ENCODE measurements around the gene NFKBIZ.

NFKBIZ gene

DNA sequence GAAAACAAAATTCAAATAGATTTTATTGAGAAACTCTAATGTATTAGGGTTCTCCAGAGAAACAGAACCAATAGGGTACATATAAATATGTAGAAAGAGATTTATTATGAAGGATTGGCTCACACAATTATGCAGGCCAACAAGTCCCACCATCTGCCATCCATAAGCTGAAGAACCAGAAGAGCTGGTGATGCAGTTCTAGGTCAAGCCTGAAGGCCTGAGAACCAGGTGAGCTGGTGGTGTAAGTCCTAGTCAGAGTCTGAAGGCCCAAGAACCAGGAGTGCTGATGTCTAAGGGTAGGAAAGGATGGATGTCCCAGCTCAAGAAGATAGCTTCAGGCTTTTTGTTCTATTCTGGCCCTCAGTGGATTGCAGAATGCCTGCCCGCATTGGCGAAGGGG is 2.6 kb upstream of the NFKBIZ start:
- in situ Hi-C loops (cut with HindIII; ENCODE audit: low pct_unique_long_range_greater_than_20kb, low sequenced_read_pairs): no loop called here
- TF ChIP-seq JUND (IDR thresholded peaks at IDR 0.05; ENCODE audit: low read depth): no peak
- DNase-seq (ENCODE audit: low read depth in 1 of 2, low spot score in 1 of 2): peak in 1 of 2 experiments; percentile 74

DNA sequence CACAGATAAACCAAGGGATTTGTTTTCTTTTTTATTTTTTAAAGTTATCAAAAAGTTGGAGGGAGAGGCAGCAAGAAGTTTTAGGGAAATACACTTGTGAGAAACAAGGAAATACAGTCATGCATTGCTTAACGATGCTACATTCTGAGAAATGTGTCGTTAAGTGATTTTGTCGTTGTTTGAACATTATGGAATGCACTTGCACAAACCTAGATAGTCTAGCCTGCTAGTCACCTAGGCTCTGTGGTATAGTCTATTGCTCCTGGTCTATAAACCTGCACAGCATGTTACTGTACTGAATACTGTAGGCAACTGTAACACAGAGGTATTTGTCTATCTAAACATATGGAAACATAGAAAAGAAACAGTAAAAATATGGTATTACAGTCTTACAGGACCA is 2.0 kb upstream of the NFKBIZ start:
- DNase-seq (ENCODE audit: low read depth in 1 of 2, low spot score in 1 of 2): no peak
- TF ChIP-seq JUND (IDR thresholded peaks at IDR 0.05; ENCODE audit: low read depth): no peak

DNA sequence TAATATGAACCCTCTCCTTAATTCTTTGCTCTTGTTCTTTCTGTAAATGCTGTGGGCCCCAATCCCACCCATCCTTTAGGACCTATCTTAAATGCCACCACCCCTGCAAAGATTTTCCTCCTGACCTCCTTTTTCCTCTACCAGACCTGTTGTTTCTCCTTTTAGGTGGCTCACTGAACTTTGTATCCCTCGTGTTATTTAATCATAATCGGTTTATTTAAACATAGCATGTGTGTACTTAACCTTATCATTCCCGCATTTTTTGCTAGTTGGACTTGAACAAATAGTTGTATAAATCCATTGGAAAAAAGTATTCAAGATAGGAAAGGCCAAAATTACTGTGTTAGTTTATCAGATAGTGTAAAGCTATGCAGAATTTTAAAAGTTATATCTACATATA is 988 bp upstream of the NFKBIZ start:
- in situ Hi-C loops (cut with HindIII; ENCODE audit: low pct_unique_long_range_greater_than_20kb, low sequenced_read_pairs): no loop called here
- DNase-seq (ENCODE audit: low read depth in 1 of 2, low spot score in 1 of 2): no peak
- TF ChIP-seq JUND (IDR thresholded peaks at IDR 0.05; ENCODE audit: low read depth): no peak

More for the DNA sequence above, 2.0 kb upstream of the NFKBIZ start:
- in situ Hi-C loops (cut with HindIII; ENCODE audit: low pct_unique_long_range_greater_than_20kb, low sequenced_read_pairs): no loop called here

DNA sequence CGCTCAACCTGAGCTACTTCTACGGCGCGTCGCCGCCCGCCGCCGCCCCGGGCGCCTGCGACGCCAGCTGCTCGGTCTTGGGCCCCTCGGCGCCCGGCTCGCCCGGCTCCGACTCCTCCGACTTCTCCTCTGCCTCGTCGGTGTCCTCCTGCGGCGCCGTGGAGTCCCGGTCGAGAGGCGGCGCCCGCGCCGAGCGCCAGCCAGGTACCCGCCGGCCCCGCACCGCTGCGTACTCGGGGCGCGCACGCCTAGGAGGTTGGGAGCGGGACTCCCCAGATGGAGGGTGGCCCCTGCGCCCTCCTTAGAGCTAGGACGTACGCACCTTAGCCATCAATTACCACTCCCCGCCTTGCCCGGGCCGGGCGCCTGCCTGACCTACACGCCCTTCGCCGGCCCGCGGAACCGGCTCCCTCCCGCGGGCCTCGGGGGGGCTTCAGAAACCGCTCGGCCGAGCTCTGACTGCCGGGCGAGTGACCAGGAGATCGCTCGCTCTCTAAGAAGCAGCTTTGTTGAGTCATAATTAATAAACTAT is 466 bp downstream of the NFKBIZ start:
- DNase-seq (ENCODE audit: low read depth in 1 of 2, low spot score in 1 of 2): peak; percentile 45 to 57
- in situ Hi-C loops (cut with HindIII; ENCODE audit: low pct_unique_long_range_greater_than_20kb, low sequenced_read_pairs): no loop called here
- no peak for TF ChIP-seq JUND (IDR thresholded peaks at IDR 0.05; ENCODE audit: low read depth)

DNA sequence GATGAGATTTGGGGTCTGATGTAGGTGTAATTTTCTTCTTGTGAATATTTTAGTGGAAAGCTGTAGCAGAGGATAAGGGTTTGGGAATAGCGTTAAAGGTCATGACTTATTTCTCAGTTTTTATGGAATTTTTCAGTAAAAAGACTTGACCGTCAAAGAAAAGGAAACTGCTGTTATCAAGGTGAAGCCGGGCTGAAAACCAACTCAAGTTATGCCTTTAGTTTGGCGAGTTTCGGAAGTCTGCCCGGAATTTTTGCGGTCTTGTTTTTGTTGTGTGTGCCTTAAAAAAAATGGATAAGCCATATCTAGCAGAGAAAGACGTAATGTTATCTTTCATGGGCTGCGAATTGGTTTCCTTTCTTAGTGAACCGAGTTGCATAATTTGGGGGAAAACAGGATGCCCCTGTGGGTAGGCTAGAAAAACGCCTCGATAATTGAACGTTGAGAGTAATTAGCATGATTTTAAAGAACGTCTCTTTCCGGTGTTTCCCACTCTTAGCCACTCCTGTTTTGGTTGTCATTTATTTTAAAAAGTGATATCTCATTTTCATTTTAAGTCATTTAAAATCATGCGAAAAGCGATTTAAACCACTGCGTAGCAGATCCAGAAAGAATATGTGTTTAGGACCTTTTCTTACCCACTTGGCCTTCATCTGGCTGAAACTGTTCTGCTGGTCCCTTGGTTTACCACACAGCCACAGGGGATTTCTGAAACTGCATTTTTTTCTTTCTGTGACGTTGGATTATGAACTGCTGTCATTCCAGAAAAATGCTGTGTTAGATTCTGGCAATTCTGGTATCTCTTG is 1.1 kb downstream of the NFKBIZ start:
- peak in 1 of 2 experiments; percentile 22 for DNase-seq (ENCODE audit: low read depth in 1 of 2, low spot score in 1 of 2)
- in situ Hi-C loops (cut with HindIII; ENCODE audit: low pct_unique_long_range_greater_than_20kb, low sequenced_read_pairs): no loop called here
- TF ChIP-seq JUND (IDR thresholded peaks at IDR 0.05; ENCODE audit: low read depth): no peak

DNA sequence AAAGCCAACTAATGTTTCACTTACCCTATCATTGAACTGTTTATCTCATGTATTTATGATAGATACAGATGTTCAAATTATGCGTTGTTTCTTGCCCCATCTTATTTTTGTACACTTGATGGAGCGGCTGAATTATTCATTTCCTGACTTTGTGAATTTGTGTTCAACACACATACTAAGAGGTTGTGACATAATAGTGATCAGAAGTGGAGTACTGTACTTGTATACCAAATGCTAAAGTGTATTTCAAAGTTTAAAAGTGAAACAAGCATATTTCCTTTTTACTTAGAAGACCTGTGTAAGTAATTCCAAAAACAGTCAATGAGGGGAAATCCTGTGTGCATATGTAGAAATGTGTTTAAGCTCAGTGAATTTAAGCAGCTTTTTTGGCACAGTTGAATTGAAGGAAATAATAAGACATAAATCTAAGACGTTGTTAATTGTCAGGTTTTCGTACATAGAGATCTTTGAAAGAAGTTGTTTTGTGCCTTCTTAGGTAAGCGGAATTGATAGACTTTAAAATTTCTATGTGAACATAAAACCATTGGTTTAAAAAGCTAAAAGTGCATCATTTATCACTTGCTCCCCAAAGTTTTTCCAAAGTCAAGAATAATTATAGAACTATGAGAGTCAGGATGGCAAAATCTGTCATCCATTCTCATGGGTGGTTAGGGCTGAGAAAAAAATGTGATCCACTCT is 1.9 kb downstream of the NFKBIZ start:
- TF ChIP-seq JUND (IDR thresholded peaks at IDR 0.05; ENCODE audit: low read depth): no peak
- no peak for DNase-seq (ENCODE audit: low read depth in 1 of 2, low spot score in 1 of 2)
- in situ Hi-C loops (cut with HindIII; ENCODE audit: low pct_unique_long_range_greater_than_20kb, low sequenced_read_pairs): no loop called here

DNA sequence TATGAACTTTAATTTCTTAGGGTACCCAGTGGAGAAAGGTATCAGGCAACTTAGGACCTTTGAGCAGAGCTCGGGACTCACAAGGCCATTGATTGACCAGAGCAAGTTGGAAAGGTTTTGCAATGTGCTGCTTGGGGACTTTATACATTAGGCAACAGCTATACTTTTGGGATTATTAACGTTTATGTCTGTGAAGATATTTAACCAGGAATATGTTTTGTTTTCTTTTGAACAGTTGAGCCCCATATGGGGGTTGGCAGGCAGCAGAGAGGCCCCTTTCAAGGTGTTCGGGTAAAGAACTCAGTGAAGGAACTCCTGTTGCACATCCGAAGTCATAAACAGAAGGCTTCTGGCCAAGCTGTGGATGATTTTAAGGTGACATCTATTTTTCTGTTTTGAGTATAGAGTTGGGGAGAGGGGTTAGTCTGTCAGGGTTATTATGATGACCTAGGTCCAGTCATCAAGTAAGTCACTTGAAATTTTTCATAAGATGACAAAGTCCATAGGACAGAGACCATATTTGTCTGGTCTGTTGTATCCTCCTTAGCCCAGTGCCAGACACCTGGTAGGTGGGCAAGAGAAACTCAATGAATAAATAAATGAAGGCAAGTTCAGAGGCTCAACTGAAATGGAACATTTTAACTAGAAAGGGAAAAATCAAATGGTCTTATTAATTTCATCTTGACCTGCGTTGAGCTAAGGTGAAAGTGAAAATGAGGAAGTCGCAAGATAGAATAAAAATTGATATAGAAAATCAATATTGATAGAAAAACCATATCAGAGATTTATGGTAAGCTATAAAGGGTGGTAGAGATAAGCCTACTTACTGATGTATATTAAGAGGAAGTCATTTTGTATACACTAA is 2.8 kb downstream of the NFKBIZ start:
- no peak for DNase-seq (ENCODE audit: low read depth in 1 of 2, low spot score in 1 of 2)
- in situ Hi-C loops (cut with HindIII; ENCODE audit: low pct_unique_long_range_greater_than_20kb, low sequenced_read_pairs): no loop called here

DNA sequence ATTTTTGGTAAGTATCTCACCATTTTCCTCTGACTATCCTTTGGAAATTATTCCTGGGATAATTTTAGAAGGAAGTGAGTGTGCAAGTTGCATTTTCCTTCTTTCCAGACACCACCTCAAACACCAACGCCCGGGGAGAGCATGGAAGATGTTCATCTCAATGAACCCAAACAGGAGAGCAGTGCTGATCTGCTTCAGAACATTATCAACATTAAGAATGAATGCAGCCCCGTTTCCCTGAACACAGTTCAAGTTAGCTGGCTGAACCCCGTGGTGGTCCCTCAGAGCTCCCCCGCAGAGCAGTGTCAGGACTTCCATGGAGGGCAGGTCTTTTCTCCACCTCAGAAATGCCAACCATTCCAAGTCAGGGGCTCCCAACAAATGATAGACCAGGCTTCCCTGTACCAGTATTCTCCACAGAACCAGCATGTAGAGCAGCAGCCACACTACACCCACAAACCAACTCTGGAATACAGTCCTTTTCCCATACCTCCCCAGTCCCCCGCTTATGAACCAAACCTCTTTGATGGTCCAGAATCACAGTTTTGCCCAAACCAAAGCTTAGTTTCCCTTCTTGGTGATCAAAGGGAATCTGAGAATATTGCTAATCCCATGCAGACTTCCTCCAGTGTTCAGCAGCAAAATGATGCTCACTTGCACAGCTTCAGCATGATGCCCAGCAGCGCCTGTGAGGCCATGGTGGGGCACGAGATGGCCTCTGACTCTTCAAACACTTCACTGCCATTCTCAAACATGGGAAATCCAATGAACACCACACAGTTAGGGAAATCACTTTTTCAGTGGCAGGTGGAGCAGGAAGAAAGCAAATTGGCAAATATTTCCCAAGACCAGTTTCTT is 3.9 kb downstream of the NFKBIZ start:
- TF ChIP-seq JUND (IDR thresholded peaks at IDR 0.05; ENCODE audit: low read depth): no peak
- in situ Hi-C loops (cut with HindIII; ENCODE audit: low pct_unique_long_range_greater_than_20kb, low sequenced_read_pairs): no loop called here
- no peak for DNase-seq (ENCODE audit: low read depth in 1 of 2, low spot score in 1 of 2)

More for the DNA sequence above, 2.8 kb downstream of the NFKBIZ start:
- no peak for TF ChIP-seq JUND (IDR thresholded peaks at IDR 0.05; ENCODE audit: low read depth)

DNA sequence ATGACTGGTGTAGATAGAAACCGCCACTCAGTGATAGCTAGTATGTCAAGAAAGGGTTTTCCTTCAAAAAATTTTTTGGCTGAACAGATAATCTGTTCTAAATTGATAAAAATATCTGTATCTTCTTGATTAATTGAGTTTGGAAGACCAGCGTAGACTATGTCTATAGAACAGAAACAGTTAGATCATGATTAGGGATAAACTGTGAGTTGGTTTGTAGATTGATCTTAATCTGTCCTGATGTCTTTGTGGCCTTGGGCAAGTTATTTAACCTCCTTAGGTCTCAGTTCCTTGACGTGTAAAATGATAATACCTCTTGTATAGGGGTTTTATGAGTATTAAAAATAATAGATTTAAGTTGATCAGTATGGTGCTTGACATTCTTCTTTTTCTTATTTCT is 4.7 kb downstream of the NFKBIZ start:
- no peak for DNase-seq (ENCODE audit: low read depth in 1 of 2, low spot score in 1 of 2)
- no peak for TF ChIP-seq JUND (IDR thresholded peaks at IDR 0.05; ENCODE audit: low read depth)
- in situ Hi-C loops (cut with HindIII; ENCODE audit: low pct_unique_long_range_greater_than_20kb, low sequenced_read_pairs): no loop called here

DNA sequence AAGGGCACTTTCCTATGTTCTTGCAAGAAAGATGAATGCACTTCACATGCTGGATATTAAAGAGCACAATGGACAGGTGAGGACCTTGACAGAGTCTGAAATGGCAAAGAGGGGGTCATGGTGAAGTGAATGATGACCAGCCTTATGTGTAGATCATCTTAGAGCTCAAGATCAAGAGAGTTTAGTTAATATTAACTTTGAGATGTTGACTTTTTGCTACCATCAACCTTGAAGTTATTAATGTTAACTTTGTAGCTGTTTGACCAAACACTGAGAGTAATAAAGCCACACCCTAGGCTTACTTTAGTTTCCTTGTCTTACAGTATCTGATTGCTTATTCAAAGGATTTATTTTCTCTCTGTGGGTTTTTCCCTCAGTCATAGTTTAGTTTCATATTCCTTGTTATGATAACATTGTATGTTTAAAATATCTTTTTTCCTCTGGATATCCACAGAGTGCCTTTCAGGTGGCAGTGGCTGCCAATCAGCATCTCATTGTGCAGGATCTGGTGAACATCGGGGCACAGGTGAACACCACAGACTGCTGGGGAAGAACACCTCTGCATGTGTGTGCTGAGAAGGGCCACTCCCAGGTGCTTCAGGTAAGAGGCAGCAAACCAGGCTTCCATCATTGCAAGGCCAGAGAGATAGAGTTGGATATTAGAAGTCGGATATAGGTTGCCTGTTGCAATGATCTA is 5.4 kb downstream of the NFKBIZ start:
- TF ChIP-seq JUND (IDR thresholded peaks at IDR 0.05; ENCODE audit: low read depth): no peak
- no peak for DNase-seq (ENCODE audit: low read depth in 1 of 2, low spot score in 1 of 2)
- in situ Hi-C loops (cut with HindIII; ENCODE audit: low pct_unique_long_range_greater_than_20kb, low sequenced_read_pairs): no loop called here

DNA sequence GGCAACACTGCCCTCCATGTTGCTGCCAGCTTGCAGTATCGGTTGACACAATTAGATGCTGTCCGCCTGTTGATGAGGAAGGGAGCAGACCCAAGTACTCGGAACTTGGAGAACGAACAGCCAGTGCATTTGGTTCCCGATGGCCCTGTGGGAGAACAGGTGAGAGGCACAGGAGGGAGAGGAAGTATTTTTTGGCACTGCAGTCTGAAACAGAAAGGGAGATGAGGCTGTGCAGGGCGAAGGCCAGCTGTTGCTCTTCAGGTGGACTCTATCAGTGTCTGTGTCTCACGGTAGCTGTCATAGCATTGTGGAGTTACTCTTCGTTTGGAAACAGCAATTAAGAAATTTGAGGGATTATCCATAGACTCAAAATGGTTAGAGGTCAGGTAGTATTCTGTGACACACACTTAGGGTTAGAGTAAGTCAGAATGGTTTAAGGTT is 8.0 kb downstream of the NFKBIZ start:
- in situ Hi-C loops (cut with HindIII; ENCODE audit: low pct_unique_long_range_greater_than_20kb, low sequenced_read_pairs): no loop called here
- TF ChIP-seq JUND (IDR thresholded peaks at IDR 0.05; ENCODE audit: low read depth): no peak
- DNase-seq (ENCODE audit: low read depth in 1 of 2, low spot score in 1 of 2): no peak
